Progenitor cell of endocrine pancreas (in vitro differentiated cells): ENCODE measurements around the gene TNFRSF1A. TPM values are rescaled to one million over a fixed set of nuclear protein-coding genes. Genes with fewer than 3 reads are reported as not detected.

ENCODE experiments used
- DNase-seq: peaks from one replicate; pipeline ENCODE4 v3.0.0; 2021; ENCODE audit warnings: low spot score; ENCODE audit not compliant: unreplicated experiment
- H3K27ac Mint-ChIP-seq: 2 replicates; pipeline ENCODE4 v1.8.0; 2021; ENCODE audit warnings: mild to moderate bottlenecking, moderate library complexity, mixed read lengths
- H3K27me3 Mint-ChIP-seq: 2 replicates; pipeline ENCODE4 v1.8.0; 2021; ENCODE audit warnings: mixed read lengths
- H3K36me3 Mint-ChIP-seq: 2 replicates; pipeline ENCODE4 v1.8.0; 2022; ENCODE audit warnings: mixed read lengths; ENCODE audit not compliant: insufficient read depth
- H3K4me1 Mint-ChIP-seq: 2 replicates; pipeline ENCODE4 v1.8.0; 2021; ENCODE audit warnings: low read depth, mixed read lengths
- H3K4me3 Mint-ChIP-seq: 2 replicates; pipeline ENCODE4 v1.8.0; 2021; ENCODE audit warnings: low read depth, mild to moderate bottlenecking, moderate library complexity, mixed read lengths
- H3K9me3 Mint-ChIP-seq: 2 replicates; pipeline ENCODE4 v1.8.0; 2021; ENCODE audit warnings: low read depth, mixed read lengths
- CTCF ChIP-seq: fragments of 200-600 bp; sonication (generic); IDR thresholded peaks from one replicate; pipeline ENCODE4 v1.5.0; 2021; ENCODE audit warnings: antibody characterized with exemption, mild to moderate bottlenecking; ENCODE audit not compliant: unreplicated experiment
- long read RNA-seq: library from polyadenylated mRNA; unstranded; transcript quantifications from one replicate; pipeline ENCODE4 v2.0.0, GENCODE V29; 2020
- total RNA-seq: library from RNA; stranded (reverse); gene quantifications from 2 replicates; pipeline ENCODE4 v1.2.1, GENCODE V29; 2021

TNFRSF1A gene
- 67.5 and 68.8 TPM in 2 replicates for total RNA-seq
- long read RNA-seq, transcript TNFRSF1A-201 (10 exons, 2,223 nt) = major isoform, 13 of 18 reads
- long read RNA-seq, partial matches to known transcripts = 1 of 18 reads
- long read RNA-seq, other reads (novel, unspliced or antisense) = 3 of 18 reads

GRCh38 chr12:6341417-6342139, at the start of gene TNFRSF1A:
Gene TNFRSF1A, minus strand, starts transcription at chr12:6342076. Its CDS starts 262 bp downstream, at chr12:6341814.
- peak; percentile 34 for DNase-seq
- no peak for TF ChIP-seq CTCF
- H3K27me3 Mint-ChIP-seq = no peaks in the 10 kb centered on the region
- no peak within 1 kb of the TSS for H3K27ac Mint-ChIP-seq
- no peak within 1 kb of the TSS for H3K4me3 Mint-ChIP-seq
- H3K9me3 Mint-ChIP-seq = no peaks in the 10 kb centered on the region
- H3K36me3 Mint-ChIP-seq = no peaks in the 10 kb centered on the region
- peaks cover 17% of the 10 kb centered on the region for H3K4me1 Mint-ChIP-seq

GRCh38 chr12:6391013-6391412, 49.1 kb upstream of the TNFRSF1A start:
- H3K27ac Mint-ChIP-seq = no peak overlapping the region
- DNase-seq = no peak
- H3K36me3 Mint-ChIP-seq = peaks cover 2% of the 10 kb centered on the region

GRCh38 chr12:6390084-6390799, 48.4 kb upstream of the TNFRSF1A start:
- Mint-ChIP-seq H3K4me3 (no peak overlapping the region), H3K36me3 (peaks cover 2% of the 10 kb centered on the region), H3K27me3 (peaks cover 5% of the 10 kb centered on the region), H3K9me3 (no peaks in the 10 kb centered on the region), H3K4me1 (no peaks in the 10 kb centered on the region), H3K27ac (no peak overlapping the region)
- TF ChIP-seq CTCF = no peak
- no peak for DNase-seq

More at GRCh38 chr12:6391013-6391412, 49.1 kb upstream of the TNFRSF1A start:
- no peak for TF ChIP-seq CTCF
- Mint-ChIP-seq H3K4me3 (no peak overlapping the region), H3K4me1 (no peaks in the 10 kb centered on the region), H3K9me3 (no peaks in the 10 kb centered on the region), H3K27me3 (peaks cover 7% of the 10 kb centered on the region)

GRCh38 chr12:6387541-6387940, 45.7 kb upstream of the TNFRSF1A start:
- H3K27ac Mint-ChIP-seq = peak overlapping the region; percentile 14
- H3K4me1 Mint-ChIP-seq = peaks cover 6% of the 10 kb centered on the region
- TF ChIP-seq CTCF = no peak
- DNase-seq = no peak
- no peak overlapping the region for H3K4me3 Mint-ChIP-seq
- peaks cover 13% of the 10 kb centered on the region for H3K27me3 Mint-ChIP-seq
- no peaks in the 10 kb centered on the region for H3K9me3 Mint-ChIP-seq
- peaks cover 2% of the 10 kb centered on the region for H3K36me3 Mint-ChIP-seq

GRCh38 chr12:6386491-6386890, 44.6 kb upstream of the TNFRSF1A start:
- Mint-ChIP-seq H3K27ac (no peak overlapping the region), H3K27me3 (peaks cover 23% of the 10 kb centered on the region), H3K36me3 (peaks cover 2% of the 10 kb centered on the region), H3K4me3 (no peak overlapping the region), H3K9me3 (no peaks in the 10 kb centered on the region), H3K4me1 (peaks cover 6% of the 10 kb centered on the region)
- no peak for DNase-seq
- no peak for TF ChIP-seq CTCF
